PC-9 (cell line): ENCODE data around the gene SPATC1L. TPM values are rescaled to one million over a fixed set of nuclear protein-coding genes. Genes with fewer than 3 reads are reported as not detected.

Experiments used
- BruUV-seq: library from RNA; stranded (reverse); fragments of 400-500 nt; replicated peaks from 2 replicates; lab custom pipeline; 2021; lab: Mats Ljungman, UMichigan
- CTCF ChIA-PET: fragments of 300-600 bp; sonication (Branson Sonifier 250); formaldehyde crosslinking; loops from one replicate; lab custom pipeline; 2022; ENCODE audit warnings: antibody characterized with exemption; lab: Charles Lee
- POLR2A ChIA-PET: fragments of 300-600 bp; sonication (Branson Sonifier 250); formaldehyde crosslinking; loops from one replicate; lab custom pipeline; 2022; ENCODE audit warnings: antibody characterized with exemption; ENCODE audit not compliant: unreplicated experiment; lab: Charles Lee
- DNase-seq, 2 experiments: peaks; one replicate each; pipeline versions ENCODE4 v3.0.0 to v3.0.0-alpha.2; 2015 to 2022; ENCODE audit warnings: mixed read lengths in 1 of 2
- H2AFZ ChIP-seq: fragments of 200-600 bp; sonication (generic); 2 replicates; pipeline ENCODE4 v1.8.1; 2017; ENCODE audit warnings: antibody characterized with exemption
- H3F3A ChIP-seq: fragments of 200-600 bp; sonication (generic); 2 replicates; pipeline ENCODE4 v1.8.1; 2017; ENCODE audit warnings: antibody characterized with exemption, mild to moderate bottlenecking, low read depth; ENCODE audit not compliant: insufficient read depth
- H3K27ac ChIP-seq: fragments of 200-600 bp; sonication (generic); 2 replicates; pipeline ENCODE4 v1.6.1; 2016; ENCODE audit warnings: mixed run types
- H3K27me3 ChIP-seq: fragments of 200-600 bp; sonication (generic); 2 replicates; pipeline ENCODE4 v1.6.1; 2016; ENCODE audit warnings: low read depth, mixed run types; ENCODE audit not compliant: insufficient read depth
- H3K36me3 ChIP-seq: fragments of 200-600 bp; sonication (generic); 2 replicates; pipeline ENCODE4 v1.6.1; 2016; ENCODE audit warnings: low read depth, mixed run types
- H3K4me1 ChIP-seq: fragments of 200-600 bp; sonication (generic); replicated peaks from 2 replicates; pipeline ENCODE4 v1.6.1; 2016; ENCODE audit warnings: mixed run types; ENCODE audit not compliant: insufficient read depth
- H3K4me2 ChIP-seq: fragments of 200-600 bp; sonication (generic); 2 replicates; pipeline ENCODE4 v1.6.1; 2017; ENCODE audit warnings: mixed run types
- H3K4me3 ChIP-seq: fragments of 200-600 bp; sonication (generic); 2 replicates; pipeline ENCODE4 v1.6.1; 2016; ENCODE audit warnings: mixed run types
- H3K79me2 ChIP-seq: fragments of 200-600 bp; sonication (generic); 2 replicates; pipeline ENCODE4 v1.6.1; 2017; ENCODE audit warnings: low read depth, mixed run types
- H3K9me2 ChIP-seq: fragments of 200-600 bp; sonication (generic); 2 replicates; pipeline ENCODE4 v1.8.1; 2017; ENCODE audit warnings: mild to moderate bottlenecking; ENCODE audit not compliant: insufficient read depth
- H3K9me3 ChIP-seq: fragments of 200-600 bp; sonication (generic); 2 replicates; pipeline ENCODE4 v1.8.1; 2016; ENCODE audit warnings: low read depth; ENCODE audit not compliant: insufficient read depth
- H4K20me1 ChIP-seq: fragments of 200-600 bp; sonication (generic); 2 replicates; pipeline ENCODE4 v1.8.1; 2017; ENCODE audit not compliant: insufficient read depth
- EZH2 ChIP-seq: fragments of 200-600 bp; sonication (generic); IDR thresholded peaks from 2 replicates; pipeline ENCODE4 v1.8.0; 2017; ENCODE audit warnings: antibody characterized with exemption, low read depth
- intact Hi-C: fragments of 100-400 bp; cut with micrococcal nuclease; formaldehyde crosslinking; loops from one replicate; pipeline ENCODE4 v1.10.0; 2022; ENCODE audit not compliant: unreplicated experiment
- total RNA-seq: library from RNA; stranded (reverse); gene quantifications from 2 replicates; pipeline ENCODE4 v1.2.3, GENCODE V29; 2021
- TF ChIP-seq, protein P1 (sequence below): fragments of 200-600 bp; sonication (generic); conservative IDR thresholded peaks from 2 replicates; pipeline ENCODE4 v1.6.1; 2017; ENCODE audit warnings: mixed run types, antibody characterized with exemption, mild to moderate bottlenecking, moderate library complexity

Gene SPATC1L
- total RNA-seq, 1 experiment from 2014 or later: 32.7 TPM

DNA sequence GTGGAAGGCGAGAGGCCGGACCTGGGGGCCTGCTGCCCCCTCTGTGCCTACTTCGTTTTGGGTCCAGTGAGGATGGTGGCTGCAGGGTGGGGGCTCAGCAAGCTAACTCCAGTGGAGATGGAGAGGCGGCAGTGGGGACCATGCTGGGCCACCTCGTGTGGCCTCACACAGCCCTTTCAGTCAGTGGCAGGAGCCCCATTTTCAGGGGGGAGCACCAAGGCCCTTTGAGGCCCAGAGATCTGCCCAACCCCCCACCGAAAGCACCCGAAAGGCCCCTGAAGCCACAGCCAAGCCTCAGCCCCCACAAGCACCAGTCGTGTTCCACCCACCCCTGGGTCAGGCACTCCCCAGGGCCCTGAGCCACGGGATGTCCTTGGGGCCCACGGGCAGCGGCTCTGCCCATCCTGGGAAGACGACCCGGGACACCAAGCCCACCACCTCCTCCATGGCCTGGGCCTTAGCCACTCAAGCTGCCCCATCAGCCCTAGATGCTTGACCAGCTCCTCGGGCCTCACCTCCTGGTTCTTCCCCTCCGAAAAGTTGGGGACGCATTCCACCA is 29.2 kb downstream of the SPATC1L start:
- H2AFZ ChIP-seq: no peak overlapping the region
- CTCF ChIA-PET: no interaction called here
- POLR2A ChIA-PET: interaction anchor here (0.6 kb wide), 1 partner anchor 182 kb away, joined by 3 read pairs; no protein-coding TSS in a partner anchor
- no peaks in the 10 kb centered on the region for H3K9me2 ChIP-seq
- no TSS peak for BruUV-seq
- H3K27me3 ChIP-seq: no peaks in the 10 kb centered on the region
- no peaks in the 10 kb centered on the region for H3K36me3 ChIP-seq
- TF ChIP-seq EZH2: no peak
- TF ChIP-seq, protein P1, sequence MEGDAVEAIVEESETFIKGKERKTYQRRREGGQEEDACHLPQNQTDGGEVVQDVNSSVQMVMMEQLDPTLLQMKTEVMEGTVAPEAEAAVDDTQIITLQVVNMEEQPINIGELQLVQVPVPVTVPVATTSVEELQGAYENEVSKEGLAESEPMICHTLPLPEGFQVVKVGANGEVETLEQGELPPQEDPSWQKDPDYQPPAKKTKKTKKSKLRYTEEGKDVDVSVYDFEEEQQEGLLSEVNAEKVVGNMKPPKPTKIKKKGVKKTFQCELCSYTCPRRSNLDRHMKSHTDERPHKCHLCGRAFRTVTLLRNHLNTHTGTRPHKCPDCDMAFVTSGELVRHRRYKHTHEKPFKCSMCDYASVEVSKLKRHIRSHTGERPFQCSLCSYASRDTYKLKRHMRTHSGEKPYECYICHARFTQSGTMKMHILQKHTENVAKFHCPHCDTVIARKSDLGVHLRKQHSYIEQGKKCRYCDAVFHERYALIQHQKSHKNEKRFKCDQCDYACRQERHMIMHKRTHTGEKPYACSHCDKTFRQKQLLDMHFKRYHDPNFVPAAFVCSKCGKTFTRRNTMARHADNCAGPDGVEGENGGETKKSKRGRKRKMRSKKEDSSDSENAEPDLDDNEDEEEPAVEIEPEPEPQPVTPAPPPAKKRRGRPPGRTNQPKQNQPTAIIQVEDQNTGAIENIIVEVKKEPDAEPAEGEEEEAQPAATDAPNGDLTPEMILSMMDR: no peak
- H3F3A ChIP-seq: no peaks in the 10 kb centered on the region
- H3K4me2 ChIP-seq: no peak overlapping the region
- no peaks in the 10 kb centered on the region for H3K9me3 ChIP-seq
- no peak overlapping the region for H3K27ac ChIP-seq
- DNase-seq: no peak
- H4K20me1 ChIP-seq: no peaks in the 10 kb centered on the region
- intact Hi-C loops: no loop called here
- no peaks in the 10 kb centered on the region for H3K4me1 ChIP-seq
- H3K79me2 ChIP-seq: no peaks in the 10 kb centered on the region
- no peak overlapping the region for H3K4me3 ChIP-seq

- no peak overlapping the region for H3K4me2 ChIP-seq
- DNase-seq: no peak
- no peaks in the 10 kb centered on the region for H3K9me3 ChIP-seq
- H3K79me2 ChIP-seq: no peaks in the 10 kb centered on the region
- H3F3A ChIP-seq: no peaks in the 10 kb centered on the region
- H2AFZ ChIP-seq: no peak overlapping the region
- no peaks in the 10 kb centered on the region for H3K27me3 ChIP-seq
- H3K27ac ChIP-seq: no peak overlapping the region
- POLR2A ChIA-PET: interaction anchor here (0.6 kb wide), 1 partner anchor 181 kb away, joined by 3 read pairs; no protein-coding TSS in a partner anchor
- no peaks in the 10 kb centered on the region for H3K36me3 ChIP-seq
- BruUV-seq: no TSS peak
- no peaks in the 10 kb centered on the region for H4K20me1 ChIP-seq
- no peaks in the 10 kb centered on the region for H3K4me1 ChIP-seq
- no peaks in the 10 kb centered on the region for H3K9me2 ChIP-seq
- TF ChIP-seq, protein P1: no peak
- TF ChIP-seq EZH2: no peak
- intact Hi-C loops: no loop called here
- CTCF ChIA-PET: no interaction called here
- no peak overlapping the region for H3K4me3 ChIP-seq
Measured at GRCh38 chr21:46154155-46154954, 29.9 kb downstream of the SPATC1L start.

- no peaks in the 10 kb centered on the region for H3K4me1 ChIP-seq
- no peaks in the 10 kb centered on the region for H3K79me2 ChIP-seq
- intact Hi-C loops: no loop called here
- TF ChIP-seq, protein P1: peak; percentile 61
- TF ChIP-seq EZH2: no peak
- peak in 1 of 2 experiments; percentile 37 for DNase-seq
- H3K4me3 ChIP-seq: no peak overlapping the region
- POLR2A ChIA-PET: interaction anchor here (0.6 kb wide), 1 partner anchor 180 kb away, joined by 3 read pairs; no protein-coding TSS in a partner anchor
- H3K9me3 ChIP-seq: no peaks in the 10 kb centered on the region
- H2AFZ ChIP-seq: no peak overlapping the region
- H3K9me2 ChIP-seq: no peaks in the 10 kb centered on the region
- BruUV-seq: no TSS peak
- H3K27ac ChIP-seq: no peak overlapping the region
- CTCF ChIA-PET: interaction anchor here (0.6 kb wide), 2 partner anchors 136 to 220 kb away, joined by 3 read pairs; no protein-coding TSS in a partner anchor
- no peaks in the 10 kb centered on the region for H3K36me3 ChIP-seq
- no peak overlapping the region for H3K4me2 ChIP-seq
- H4K20me1 ChIP-seq: no peaks in the 10 kb centered on the region
- H3K27me3 ChIP-seq: no peaks in the 10 kb centered on the region
- no peaks in the 10 kb centered on the region for H3F3A ChIP-seq
Measured at GRCh38 chr21:46153247-46154154, 30.8 kb downstream of the SPATC1L start.
